Measurements from ENCODE around the gene WFS1.

Gene WFS1

DNA sequence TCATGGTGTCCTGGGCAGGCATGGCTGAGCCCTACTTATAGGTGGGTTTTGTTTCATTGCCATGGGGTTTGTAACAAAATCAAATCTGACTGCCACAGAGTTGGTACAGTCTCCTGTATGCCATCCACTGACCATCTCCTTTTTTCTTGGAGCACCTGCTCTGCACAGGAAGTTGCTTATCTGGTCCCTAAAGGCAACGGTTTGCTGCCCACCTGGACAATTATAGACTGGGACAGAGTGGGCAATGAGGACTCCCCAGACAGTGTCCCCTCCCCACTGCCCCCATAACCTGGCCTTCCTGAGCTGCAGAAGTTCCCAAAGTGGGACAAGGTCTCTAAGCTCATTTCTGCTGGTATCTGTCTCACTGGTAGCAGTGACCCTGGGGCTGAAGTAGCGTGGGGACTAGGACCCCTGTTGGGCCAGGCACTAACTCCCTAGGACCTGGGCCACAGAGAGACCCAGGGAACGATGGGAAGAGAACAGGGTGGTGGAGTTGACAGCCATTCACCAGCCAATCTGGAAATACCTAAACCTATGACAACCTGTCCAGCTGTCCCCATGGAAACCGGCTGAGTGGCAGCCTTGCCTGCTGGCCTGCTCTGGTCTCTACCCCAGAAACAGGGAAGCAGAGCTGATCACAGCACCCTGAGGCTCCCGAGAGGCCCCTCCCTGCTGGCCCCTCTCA, 64.7 kb downstream of the WFS1 start:
- Histone ChIP-seq H3K27ac (no peak overlapping the region), H3K4me3 (no peak overlapping the region), H3K9me3 (ENCODE audit: low read depth, low read length) (no peaks in the 10 kb centered on the region), H3K36me3 (ENCODE audit: insufficient read depth, low read length) (no peaks in the 10 kb centered on the region), H3K9ac (ENCODE audit: insufficient read length) (no peak overlapping the region)
- TF ChIP-seq FOXP2 (optimal IDR thresholded peaks at IDR 0.05; ENCODE audit: control extremely low read depth, extremely low read length, insufficient read depth) = no peak
- no peak for TF ChIP-seq EZH2 (IDR thresholded peaks at IDR 0.05)
- TF ChIP-seq POLR2AphosphoS5 (IDR thresholded peaks at IDR 0.05; ENCODE audit: borderline replicate concordance, low read depth, low read length) = no peak
- no peak for DNase-seq (ENCODE audit: low read depth, low spot score)

DNA sequence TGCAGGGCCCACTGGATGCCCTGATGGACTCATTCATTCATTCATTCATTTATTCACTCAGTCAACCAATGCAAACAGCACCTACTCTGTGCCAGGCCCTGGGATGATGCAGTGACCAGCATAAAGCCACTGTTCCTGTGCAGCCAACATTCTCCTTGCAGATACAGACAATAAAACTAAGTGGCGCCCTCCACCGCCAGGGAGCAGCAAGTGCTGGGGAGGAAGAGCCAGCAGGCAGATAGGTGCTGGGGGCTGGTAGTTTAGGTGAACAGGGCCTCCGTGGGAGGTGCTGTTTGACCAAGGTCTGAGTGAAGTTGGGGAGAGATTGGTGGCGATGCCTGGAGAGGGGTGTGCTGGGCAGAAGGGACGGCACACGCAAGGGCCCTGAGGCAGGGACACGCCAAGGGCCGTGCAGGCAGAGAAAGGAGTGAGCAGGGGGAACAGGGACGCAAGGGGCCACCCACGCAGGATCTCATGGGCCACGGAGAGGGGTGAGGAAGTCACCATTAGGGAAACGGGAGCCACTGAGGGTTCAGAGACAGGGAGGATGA, 65.5 kb downstream of the WFS1 start:
- TF ChIP-seq EZH2 (IDR thresholded peaks at IDR 0.05) = no peak
- no peak for TF ChIP-seq POLR2AphosphoS5 (IDR thresholded peaks at IDR 0.05; ENCODE audit: borderline replicate concordance, low read depth, low read length)
- TF ChIP-seq FOXP2 (optimal IDR thresholded peaks at IDR 0.05; ENCODE audit: control extremely low read depth, extremely low read length, insufficient read depth) = no peak
- Histone ChIP-seq H3K9ac (ENCODE audit: insufficient read length) (no peak overlapping the region), H3K9me3 (ENCODE audit: low read depth, low read length) (no peaks in the 10 kb centered on the region), H3K36me3 (ENCODE audit: insufficient read depth, low read length) (no peaks in the 10 kb centered on the region), H3K27ac (no peak overlapping the region), H3K4me3 (no peak overlapping the region)
- no peak for DNase-seq (ENCODE audit: low read depth, low spot score)

DNA sequence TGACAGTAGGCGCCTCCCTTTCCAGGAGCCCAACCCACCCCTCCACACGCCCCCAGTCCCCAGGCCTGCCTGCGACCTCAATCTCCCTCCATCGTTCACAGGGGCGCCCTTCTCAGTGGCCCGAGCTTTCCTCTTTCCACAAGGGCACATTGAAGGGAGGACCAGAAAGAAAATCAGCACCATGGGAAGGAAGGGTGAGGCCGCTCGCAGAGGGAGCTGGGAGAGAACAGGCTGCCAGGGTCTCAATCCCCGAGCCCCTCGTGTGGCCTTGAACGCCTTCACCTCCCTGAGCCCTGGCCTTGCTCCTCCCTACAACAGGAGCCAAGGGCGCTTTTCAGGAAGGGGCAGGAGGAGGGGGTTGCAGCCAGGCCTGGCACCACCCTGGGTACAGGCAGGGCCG, 66.5 kb downstream of the WFS1 start:
- no peak overlapping the region for H3K9ac ChIP-seq (ENCODE audit: insufficient read length)
- no peak overlapping the region for H3K27ac ChIP-seq
- no peak for DNase-seq (ENCODE audit: low read depth, low spot score)
- no peak overlapping the region for H3K4me3 ChIP-seq
- TF ChIP-seq FOXP2 (optimal IDR thresholded peaks at IDR 0.05; ENCODE audit: control extremely low read depth, extremely low read length, insufficient read depth) = no peak
- TF ChIP-seq POLR2AphosphoS5 (IDR thresholded peaks at IDR 0.05; ENCODE audit: borderline replicate concordance, low read depth, low read length) = no peak
- no peak for TF ChIP-seq EZH2 (IDR thresholded peaks at IDR 0.05)
- no peaks in the 10 kb centered on the region for H3K36me3 ChIP-seq (ENCODE audit: insufficient read depth, low read length)
- H3K9me3 ChIP-seq (ENCODE audit: low read depth, low read length) = no peaks in the 10 kb centered on the region

DNA sequence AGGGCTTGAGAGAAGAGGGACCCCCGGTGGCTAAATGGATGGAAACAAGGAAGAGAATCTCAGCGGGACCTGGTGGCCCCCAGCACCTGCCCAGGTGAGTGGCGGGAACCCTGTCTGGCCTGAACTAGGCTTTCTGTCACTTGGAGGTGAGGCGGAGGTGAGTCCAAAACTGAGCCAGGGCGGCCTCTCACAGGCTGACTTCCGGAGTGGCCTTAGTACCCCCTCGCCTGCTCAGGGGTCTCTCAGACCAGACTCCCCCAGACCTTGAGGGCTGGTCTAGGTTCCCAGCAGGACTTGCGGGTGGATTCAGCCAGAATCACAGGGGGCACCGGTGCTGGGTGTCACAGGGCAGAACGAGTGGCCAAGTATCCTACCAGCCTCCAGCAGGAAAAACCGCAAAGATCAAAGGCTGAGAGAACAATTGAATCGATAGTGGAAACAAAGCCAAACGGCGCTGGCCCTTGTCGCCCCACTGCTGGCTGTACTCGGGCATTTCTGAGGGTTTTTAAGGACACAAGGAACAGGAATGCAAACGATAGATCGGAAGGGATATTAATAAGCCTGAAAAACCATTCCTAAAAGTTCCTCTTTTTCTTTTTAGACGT, 67.8 kb downstream of the WFS1 start:
- Histone ChIP-seq H3K4me3 (no peak overlapping the region), H3K27ac (no peak overlapping the region), H3K9ac (ENCODE audit: insufficient read length) (no peak overlapping the region), H3K9me3 (ENCODE audit: low read depth, low read length) (no peaks in the 10 kb centered on the region), H3K36me3 (ENCODE audit: insufficient read depth, low read length) (no peaks in the 10 kb centered on the region)
- no peak for DNase-seq (ENCODE audit: low read depth, low spot score)
- TF ChIP-seq EZH2 (IDR thresholded peaks at IDR 0.05) (no peak), POLR2AphosphoS5 (IDR thresholded peaks at IDR 0.05; ENCODE audit: borderline replicate concordance, low read depth, low read length) (no peak)

DNA sequence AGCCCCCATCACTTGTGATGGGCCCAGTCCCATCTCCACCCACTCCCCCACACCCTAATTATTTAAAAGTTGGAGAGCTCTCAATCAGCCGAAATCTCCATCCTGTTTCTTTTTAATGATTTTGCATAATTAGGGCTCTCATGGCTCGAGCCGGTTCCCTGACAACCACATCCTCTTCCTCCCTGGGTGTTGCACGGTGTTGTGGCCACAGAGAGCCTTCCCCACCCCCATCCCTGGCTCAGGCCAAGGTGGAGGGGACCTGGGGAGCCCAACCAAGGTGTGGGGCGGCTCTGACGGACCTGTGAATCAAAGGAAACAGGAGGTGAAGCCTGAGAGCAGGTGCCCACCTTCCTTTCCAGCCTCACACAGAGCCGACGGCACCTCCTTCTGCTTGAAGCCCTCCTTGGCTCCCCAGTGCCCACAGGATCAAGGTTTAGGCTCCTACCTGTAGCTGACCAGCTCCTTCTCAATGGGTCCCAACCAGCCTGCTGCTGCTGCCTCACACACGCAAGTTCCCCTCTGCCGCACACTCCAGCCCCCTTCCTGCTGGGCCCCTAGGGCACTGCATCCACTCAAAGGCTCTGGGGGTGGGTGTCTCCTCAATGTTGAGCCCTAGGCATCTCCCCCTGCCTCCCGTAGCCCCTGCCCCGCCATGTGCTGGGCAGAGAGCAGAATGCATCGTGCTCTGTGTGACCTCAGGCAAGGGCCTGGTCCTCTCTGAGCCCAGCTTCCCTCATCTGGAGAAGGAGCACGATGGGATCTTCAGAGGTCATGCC, 68.7 kb downstream of the WFS1 start:
- Histone ChIP-seq H3K9ac (ENCODE audit: insufficient read length) (no peak overlapping the region), H3K9me3 (ENCODE audit: low read depth, low read length) (no peaks in the 10 kb centered on the region), H3K27ac (no peak overlapping the region), H3K36me3 (ENCODE audit: insufficient read depth, low read length) (no peaks in the 10 kb centered on the region), H3K4me3 (no peak overlapping the region)
- TF ChIP-seq POLR2AphosphoS5 (IDR thresholded peaks at IDR 0.05; ENCODE audit: borderline replicate concordance, low read depth, low read length) (no peak), FOXP2 (optimal IDR thresholded peaks at IDR 0.05; ENCODE audit: control extremely low read depth, extremely low read length, insufficient read depth) (no peak), EZH2 (IDR thresholded peaks at IDR 0.05) (no peak)
- DNase-seq (ENCODE audit: low read depth, low spot score) = no peak

DNA sequence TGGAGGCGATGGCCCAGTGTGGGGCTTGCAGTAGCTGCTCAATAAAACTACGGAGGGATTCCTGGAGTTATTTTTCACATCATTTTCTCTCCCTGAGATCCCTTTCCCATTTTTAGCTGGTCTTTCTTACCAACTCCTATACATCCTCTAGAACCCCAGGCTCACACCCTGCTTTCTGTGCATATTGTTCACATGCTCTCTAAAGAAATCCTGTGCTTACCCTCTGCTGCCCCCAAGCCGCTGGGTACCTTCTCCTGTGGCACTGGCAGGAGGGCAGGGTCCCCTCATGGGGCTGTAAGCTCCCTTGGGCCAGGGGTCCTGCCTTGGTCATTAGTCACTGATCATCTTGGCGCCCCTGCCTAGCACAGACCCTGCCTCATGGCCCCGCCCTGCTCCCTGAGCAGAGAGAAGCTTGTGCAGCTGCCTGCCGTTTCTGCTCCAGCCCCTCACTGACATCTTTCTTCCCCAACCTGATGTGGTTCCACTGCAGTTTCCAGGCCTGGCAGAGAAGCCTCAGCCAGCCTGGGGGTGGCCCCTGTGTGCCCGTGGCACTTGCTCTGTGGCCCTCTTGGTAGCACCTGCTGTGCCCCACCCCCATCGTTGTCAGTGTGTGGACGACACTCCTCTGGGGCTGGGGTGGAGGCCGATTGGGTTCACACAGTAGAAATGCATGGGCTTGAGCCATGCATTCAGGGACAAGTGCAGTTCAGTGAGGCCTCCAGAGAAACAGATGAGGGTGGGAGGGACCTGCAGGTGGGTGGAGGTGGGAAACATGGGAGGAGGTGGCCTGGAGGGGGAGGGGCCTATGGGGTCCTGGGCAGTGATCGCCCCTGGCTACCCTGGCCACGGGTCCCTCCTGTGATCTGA, 69.5 kb downstream of the WFS1 start:
- DNase-seq (ENCODE audit: low read depth, low spot score) = no peak
- Histone ChIP-seq H3K9me3 (ENCODE audit: low read depth, low read length) (no peaks in the 10 kb centered on the region), H3K36me3 (ENCODE audit: insufficient read depth, low read length) (no peaks in the 10 kb centered on the region), H3K9ac (ENCODE audit: insufficient read length) (no peak overlapping the region), H3K27ac (no peak overlapping the region), H3K4me3 (no peak overlapping the region)
- TF ChIP-seq FOXP2 (optimal IDR thresholded peaks at IDR 0.05; ENCODE audit: control extremely low read depth, extremely low read length, insufficient read depth) = no peak
- no peak for TF ChIP-seq EZH2 (IDR thresholded peaks at IDR 0.05)
- TF ChIP-seq POLR2AphosphoS5 (IDR thresholded peaks at IDR 0.05; ENCODE audit: borderline replicate concordance, low read depth, low read length) = no peak

DNA sequence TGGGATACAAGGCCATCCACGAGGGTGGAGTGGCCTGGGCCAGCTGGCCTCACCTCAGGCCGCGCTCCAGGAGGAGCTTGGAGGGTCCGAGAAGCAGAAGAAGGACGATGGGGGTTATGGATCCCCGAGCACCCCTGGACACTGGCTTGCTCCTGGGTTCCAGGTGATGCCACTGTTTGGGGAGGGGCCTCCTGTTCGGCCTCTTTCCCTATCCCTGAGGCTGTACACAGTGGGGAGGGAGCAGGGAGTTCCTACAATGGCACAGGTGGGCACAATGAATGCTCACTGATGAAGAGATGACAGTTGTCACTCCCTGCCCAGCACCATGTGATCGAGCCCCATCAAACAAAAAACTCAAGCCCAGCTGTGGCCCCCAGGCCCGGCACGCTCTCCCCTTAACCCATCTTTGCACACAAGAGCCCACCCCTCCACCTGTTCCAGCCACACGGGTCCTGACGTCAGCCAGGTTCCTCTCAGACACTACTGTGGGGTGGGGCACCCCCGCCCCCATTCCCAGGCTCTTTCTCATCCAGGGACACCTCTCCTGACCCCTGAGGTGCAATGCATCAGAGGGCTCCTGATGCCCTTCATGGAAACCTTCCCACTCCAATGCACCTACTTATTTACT, 70.3 kb downstream of the WFS1 start:
- Histone ChIP-seq H3K4me3 (no peak overlapping the region), H3K27ac (no peak overlapping the region), H3K9ac (ENCODE audit: insufficient read length) (no peak overlapping the region), H3K9me3 (ENCODE audit: low read depth, low read length) (no peaks in the 10 kb centered on the region), H3K36me3 (ENCODE audit: insufficient read depth, low read length) (no peaks in the 10 kb centered on the region)
- TF ChIP-seq POLR2AphosphoS5 (IDR thresholded peaks at IDR 0.05; ENCODE audit: borderline replicate concordance, low read depth, low read length) = no peak
- TF ChIP-seq EZH2 (IDR thresholded peaks at IDR 0.05) = no peak
- TF ChIP-seq FOXP2 (optimal IDR thresholded peaks at IDR 0.05; ENCODE audit: control extremely low read depth, extremely low read length, insufficient read depth) = no peak
- no peak for DNase-seq (ENCODE audit: low read depth, low spot score)

All from SK-N-MC (cell line).